NCI-H2029 treated with DMSO at 0.1 percent for 48 hours (cell line): ENCODE data around the gene NAXE.
"Not testable (repeated sequence)": the region's sequence is repeated elsewhere in the genome, so short reads cannot be mapped to it uniquely, and the experiment has no call there.

Experiments
- DNase-seq: peaks from one replicate; lab custom pipeline; 2025; lab: John Stamatoyannopoulos, UW

Gene NAXE

GRCh38 chr1:156591432-156592157 is at the start of gene NAXE:
TSS of gene NAXE (plus strand) at chr1:156591776. CDS start at chr1:156591805, 29 bp downstream.
- peak; percentile 12 for DNase-seq

- DNase-seq, result no peak
Measured at GRCh38 chr1:156543066-156543465, 48.5 kb upstream of the NAXE start.

- DNase-seq, result no peak
Measured at GRCh38 chr1:156544592-156545102, 46.9 kb upstream of the NAXE start.

- DNase-seq, result no peak
Measured at GRCh38 chr1:156546267-156546666, 45.3 kb upstream of the NAXE start.

- DNase-seq, result no peak
Measured at GRCh38 chr1:156547434-156547833, 44.1 kb upstream of the NAXE start.

GRCh38 chr1:156547982-156548381 is 43.6 kb upstream of the NAXE start:
- DNase-seq, result no peak

GRCh38 chr1:156549390-156549789 is 42.2 kb upstream of the NAXE start:
- no peak for DNase-seq

- DNase-seq, result no peak
Measured at GRCh38 chr1:156549831-156550230, 41.7 kb upstream of the NAXE start.

- DNase-seq, result no peak
Measured at GRCh38 chr1:156550346-156550745, 41.2 kb upstream of the NAXE start.

- no peak for DNase-seq
Measured at GRCh38 chr1:156551066-156551643, 40.4 kb upstream of the NAXE start.

- DNase-seq, result no peak
Measured at GRCh38 chr1:156551869-156552268, 39.7 kb upstream of the NAXE start.

- DNase-seq, result no peak
Measured at GRCh38 chr1:156552518-156552917, 39.1 kb upstream of the NAXE start.

- DNase-seq, result not testable (repeated sequence)
Measured at GRCh38 chr1:156552937-156553336, 38.6 kb upstream of the NAXE start.

- DNase-seq, result no peak
Measured at GRCh38 chr1:156553860-156554485, 37.6 kb upstream of the NAXE start.

- DNase-seq, result no peak
Measured at GRCh38 chr1:156554971-156555370, 36.6 kb upstream of the NAXE start.

GRCh38 chr1:156555715-156556114 is 35.9 kb upstream of the NAXE start:
- DNase-seq, result no peak

GRCh38 chr1:156556354-156556753 is 35.2 kb upstream of the NAXE start:
- no peak for DNase-seq

GRCh38 chr1:156559086-156559796 is 32.3 kb upstream of the NAXE start:
- no peak for DNase-seq

GRCh38 chr1:156559797-156560385 is 31.7 kb upstream of the NAXE start:
- no peak for DNase-seq

GRCh38 chr1:156560585-156561163 is 30.9 kb upstream of the NAXE start:
- no peak for DNase-seq

- DNase-seq, result no peak
Measured at GRCh38 chr1:156565519-156565918, 26.1 kb upstream of the NAXE start.

GRCh38 chr1:156566436-156566835 is 25.1 kb upstream of the NAXE start:
- DNase-seq, result no peak
